ENCODE data around the gene ACTG1.

ACTG1 gene

DNA sequence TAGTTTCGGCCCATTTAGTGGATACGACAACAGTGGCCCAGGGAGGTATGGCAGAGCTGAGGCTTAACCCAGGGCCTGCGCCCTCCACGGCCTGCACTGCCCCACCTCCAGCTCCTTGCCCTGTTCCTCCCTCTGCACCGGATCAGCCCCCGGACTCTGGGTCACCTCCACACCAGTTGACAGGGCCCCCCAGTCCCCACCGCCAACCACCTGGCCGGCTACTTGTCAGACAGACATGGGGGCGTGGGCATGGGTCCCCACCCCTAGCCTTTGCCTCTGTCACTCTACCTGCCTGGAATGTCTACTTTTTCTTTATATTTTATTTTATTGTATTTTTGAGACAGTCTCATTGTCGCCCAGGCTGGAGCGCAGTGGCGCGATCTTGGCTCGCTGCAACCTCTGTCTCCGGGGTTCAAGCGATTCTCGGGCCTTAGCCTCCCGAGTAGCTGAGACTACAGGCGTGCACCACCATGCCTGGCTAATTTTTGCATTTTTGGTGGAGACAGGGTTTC is 3.0 kb upstream of the ACTG1 start:
- no peak for DNase-seq

DNA sequence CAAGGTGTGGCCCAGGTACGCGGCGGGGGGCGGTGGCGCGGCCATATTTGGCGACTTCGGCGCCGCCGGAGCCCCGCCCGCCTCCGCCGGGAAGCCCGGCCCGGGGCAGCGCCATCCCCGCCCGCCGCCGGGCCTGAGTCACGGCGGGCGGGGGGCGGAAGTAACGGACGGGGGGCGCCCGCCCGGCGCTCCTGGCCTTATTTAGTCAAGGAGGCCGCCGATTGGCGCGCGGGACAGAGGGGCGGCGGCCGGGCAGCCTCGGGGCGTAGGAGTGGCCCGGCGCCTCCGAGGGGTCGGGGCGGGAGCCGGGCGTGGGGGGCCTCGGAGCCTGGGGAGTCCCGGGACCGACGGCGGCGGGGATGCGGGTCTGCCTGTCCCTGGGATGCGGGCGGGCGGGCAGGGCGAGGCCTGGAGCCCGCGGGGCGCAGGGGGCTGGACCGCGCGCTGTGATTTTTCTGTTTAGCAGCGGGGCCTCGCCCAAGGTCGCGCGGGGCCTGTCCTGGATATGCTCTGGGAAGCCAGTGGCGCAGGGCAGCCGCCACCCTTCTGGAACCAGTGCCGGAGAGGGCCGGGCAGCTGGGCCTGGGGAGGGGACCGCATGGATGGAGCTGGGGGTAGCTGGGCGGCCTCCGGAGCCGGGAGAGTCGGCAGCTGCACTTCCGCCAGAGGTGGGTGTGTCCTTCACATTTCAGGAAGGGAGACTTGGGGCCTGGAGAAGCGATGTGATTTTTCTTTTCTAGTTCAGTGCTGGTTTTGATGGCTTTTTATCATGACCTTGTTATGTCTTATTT is 2.3 kb upstream of the ACTG1 start:
- DNase-seq = peak; percentile 73

DNA sequence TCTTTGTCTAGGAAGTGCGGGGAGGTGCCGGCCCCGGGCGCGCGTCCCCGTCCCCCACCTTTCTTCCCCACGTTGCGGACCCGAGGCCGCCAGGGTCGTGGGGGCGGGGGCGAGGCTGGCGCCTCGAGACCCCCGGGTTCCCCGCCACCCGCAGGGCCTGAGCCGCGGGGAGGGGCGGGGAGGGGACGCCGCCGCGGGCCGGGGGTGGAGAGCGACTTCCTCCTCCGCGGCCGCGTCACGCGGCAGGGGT is 1.8 kb upstream of the ACTG1 start:
- no peak for DNase-seq

DNA sequence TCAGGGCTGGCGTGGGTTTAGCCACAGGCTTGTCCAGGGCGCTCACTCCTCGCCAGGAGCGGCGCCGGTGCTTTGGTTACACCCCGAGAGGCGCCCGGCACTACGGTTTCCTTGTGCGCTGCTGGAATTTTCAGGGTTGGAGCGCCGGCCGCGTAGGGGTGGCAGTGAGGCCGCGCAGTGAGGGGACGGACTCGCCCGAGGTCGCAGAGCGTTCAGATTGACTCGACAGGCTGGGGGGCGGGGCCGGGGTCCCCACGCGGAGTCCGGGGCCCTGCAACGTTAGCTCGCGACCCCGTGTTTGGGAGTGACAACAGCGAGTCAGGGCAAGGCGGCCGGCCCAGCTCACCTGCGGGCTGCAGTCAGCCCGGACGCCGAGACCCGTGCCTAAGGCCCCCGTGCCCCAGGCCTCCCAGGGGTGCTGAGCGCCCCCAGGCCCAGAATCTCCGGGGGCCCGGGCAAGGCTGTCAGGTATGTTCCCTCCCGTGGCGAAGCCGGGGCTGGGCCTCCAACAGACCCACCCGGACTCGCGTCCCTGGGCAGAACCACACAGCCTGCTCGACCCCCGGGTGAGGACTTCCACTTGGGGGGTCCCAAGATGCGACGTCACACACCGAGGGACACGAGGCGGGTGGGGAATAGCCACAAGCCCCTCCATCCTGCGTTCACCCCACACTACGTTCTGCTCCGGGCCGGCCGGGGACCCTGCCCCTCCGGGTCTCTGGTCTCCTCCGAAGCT is 1.3 kb upstream of the ACTG1 start:
- peak; percentile 49 for DNase-seq

DNA sequence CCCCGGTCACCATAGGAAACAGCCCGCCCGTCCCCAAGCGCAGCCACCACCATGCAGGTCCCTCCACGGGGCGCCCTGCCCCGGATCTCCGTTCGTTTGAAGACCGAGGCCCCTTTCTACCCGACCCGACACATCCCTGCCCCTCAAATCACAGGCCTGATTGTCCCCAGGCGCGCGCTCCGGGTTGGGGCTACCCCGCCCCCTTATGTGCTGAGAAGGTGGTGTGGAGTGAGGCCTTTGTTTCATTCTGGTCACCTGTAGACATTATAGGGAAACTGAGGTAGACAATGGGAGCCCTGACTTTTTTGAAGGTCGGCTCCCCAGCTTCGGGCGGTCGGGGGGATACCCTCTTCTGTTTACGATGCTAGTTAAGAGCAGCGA is 763 bp upstream of the ACTG1 start:
- no peak for DNase-seq

DNA sequence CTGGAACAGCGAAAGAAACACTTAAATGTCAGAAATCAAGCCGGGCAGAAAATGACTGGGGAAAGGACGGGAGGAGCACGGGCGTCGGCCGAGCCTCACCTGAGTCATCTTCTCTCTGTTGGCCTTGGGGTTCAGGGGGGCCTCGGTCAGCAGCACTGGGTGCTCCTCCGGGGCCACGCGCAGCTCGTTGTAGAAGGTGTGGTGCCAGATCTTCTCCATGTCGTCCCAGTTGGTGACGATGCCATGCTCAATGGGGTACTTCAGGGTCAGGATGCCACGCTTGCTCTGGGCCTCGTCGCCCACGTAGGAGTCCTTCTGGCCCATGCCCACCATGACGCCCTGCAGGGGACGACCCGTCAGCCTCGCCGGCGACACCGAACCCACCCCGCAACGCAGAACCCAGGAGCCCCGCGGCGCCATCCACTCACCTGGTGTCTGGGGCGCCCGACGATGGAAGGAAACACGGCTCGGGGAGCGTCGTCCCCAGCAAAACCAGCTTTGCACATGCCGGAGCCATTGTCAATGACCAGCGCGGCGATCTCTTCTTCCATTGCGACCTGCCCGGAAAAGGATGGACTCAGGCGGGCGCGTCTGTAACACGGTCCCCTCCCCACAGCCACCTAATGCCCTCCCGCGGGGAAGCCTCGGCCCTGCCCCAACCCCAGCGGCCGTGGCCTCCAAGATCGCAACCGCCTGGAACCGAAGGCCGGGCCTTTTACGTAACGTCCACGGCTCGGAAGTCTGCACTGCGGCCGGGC is 616 bp downstream of the ACTG1 start:
- DNase-seq = no peak

DNA sequence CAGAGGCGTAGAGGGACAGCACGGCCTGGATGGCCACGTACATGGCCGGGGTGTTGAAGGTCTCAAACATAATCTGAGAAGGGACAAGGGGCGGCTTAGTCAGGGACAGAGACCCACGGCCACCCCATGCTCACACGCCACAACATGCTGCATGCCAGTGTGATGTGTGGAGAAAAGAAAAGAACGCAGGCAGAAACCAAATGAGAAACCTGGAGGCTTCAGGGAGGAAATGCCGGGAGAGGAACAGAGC is 1.1 kb downstream of the ACTG1 start:
- DNase-seq = no peak

DNA sequence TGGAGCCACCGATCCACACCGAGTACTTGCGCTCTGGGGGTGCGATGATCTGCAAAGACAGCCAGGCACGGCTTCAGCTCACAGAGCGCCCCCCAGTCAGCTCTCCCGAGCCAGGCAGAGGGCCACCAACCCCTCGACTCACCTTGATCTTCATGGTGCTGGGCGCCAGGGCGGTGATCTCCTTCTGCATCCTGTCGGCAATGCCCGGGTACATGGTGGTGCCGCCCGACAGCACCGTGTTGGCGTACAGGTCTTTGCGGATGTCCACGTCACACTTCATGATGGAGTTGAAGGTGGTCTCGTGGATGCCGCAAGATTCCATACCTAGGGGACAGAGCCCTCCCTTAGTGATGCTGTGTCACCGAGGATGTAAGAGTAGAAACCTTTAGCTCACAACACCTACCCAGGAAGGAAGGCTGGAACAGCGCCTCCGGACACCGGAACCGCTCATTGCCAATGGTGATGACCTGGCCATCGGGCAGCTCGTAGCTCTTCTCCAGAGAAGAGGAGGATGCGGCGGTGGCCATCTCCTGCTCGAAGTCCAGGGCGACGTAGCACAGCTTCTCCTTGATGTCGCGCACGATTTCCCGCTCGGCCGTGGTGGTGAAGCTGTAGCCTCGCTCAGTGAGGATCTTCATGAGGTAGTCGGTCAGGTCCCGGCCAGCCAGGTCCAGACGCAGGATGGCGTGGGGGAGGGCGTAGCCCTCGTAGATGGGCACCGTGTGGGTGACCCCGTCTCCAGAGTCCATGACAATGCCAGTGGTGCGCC is 1.6 kb downstream of the ACTG1 start:
- no peak for DNase-seq

DNA sequence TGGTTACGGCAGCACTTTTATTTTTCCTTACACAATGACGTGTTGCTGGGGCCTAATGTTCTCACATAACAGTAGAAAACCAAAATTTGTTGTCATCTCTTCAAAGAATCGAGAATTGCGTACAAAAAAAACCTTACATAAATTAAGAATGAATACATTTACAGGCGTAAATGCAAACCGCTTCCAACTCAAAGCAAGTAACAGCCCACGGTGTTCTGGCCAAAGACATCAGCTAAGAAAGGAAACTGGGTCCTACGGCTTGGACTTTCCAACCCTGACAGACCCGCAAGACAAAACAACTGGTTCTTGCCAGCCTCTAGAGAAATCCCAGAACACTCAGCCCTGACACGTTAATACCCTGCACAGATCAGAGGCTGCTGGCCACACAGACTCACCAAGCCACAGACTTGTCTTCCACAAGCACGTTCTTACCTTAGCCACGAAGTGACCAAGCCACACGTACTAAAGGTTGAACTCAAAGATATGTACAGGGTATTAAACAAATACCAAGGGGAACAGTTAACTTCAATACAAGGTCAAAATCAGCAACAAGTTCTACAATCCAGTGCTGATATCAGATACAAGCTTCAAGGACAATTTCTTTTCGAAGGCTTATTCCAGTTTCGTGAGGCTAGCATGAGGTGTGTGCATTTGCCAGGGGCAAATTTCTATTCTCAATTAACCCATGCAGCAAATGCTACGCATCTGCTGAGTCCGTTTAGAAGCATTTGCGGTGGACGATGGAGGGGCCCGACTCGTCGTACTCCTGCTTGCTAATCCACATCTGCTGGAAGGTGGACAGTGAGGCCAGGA is 2.4 kb downstream of the ACTG1 start:
- DNase-seq = no peak

DNA sequence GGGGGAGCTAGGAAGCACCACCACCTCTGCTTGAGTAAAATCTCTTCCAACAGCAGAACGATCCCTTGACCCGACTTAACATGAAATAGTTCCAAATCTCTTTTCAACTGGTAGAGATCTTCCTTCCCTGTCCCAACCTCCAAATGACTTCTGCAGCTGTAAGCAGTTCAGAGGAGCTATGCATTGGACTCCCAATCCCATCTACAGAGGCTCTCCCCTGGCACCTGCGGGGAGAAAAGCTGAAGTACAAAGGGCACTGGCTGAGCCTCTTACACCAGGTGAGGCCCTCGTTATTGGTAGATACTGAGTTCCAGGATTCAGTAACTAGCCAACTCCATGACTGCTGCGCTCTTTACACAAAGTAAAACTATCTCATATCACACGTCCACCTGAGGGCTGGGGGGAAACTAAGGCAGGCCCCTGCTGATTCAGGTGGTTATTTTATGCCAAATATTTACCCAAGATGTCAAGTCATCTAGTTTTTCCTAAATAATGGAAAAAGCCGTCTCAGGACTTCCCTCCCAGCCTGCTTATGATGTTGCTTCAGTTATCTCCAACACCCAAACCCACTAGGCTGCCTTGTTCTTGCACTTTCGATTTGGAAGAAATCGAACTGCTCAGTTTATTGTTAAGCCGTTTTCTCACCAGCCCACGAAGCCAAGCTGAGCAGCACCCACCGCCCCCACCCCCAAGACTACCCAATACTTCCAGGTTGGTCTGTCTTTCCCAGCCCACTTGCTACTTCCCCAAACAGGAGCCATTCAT is 3.2 kb downstream of the ACTG1 start:
- DNase-seq = no peak

DNA sequence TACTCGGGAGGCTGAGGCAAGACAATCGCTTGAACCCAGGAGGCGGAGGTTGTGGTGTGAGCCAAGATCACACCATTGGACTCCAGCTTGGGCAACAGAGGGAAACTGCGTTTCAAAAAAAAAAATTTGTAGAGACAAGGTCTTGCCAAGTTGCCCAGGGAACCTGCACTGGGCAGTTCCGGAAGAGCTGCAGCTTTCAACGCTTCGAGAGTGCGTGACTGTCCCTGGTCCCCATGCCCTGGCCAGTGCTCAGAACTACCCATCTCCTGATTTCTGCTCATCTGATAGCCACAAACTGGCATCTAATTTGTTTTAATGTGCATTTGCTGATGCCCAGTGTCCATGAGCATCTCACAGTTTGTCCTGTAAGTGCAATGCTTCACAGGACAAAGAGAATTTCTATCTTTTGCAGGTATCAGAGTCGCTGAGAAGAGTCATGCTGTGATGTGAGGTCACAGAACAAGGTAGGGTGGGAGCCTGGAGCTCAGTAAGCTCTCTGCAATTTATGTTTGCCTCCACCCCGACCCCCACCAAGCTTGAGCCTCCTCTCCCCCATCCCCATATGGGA is 3.9 kb downstream of the ACTG1 start:
- peak; percentile 52 for DNase-seq

DNA sequence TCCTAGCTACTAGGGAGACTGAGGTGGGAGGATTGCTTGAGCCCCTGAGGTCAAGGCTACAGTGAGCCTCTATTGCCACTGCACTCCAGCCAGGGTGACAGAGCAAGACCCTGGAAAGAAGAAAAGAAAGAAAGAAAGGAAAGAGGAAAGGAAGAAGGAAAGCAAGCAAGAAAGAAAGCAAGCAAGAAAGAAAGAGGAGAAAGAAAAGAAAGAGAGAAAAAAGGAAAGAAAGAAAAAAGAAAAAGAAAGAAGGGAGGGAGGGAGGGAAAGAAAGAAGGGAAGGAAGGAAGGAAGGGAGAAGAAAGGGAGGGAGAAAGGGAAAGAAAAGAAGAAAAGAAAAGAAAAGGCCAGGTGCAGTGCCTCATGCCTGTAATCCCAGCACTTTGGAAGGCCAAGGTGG is 9.0 kb downstream of the ACTG1 start:
- no peak for DNase-seq

DNA sequence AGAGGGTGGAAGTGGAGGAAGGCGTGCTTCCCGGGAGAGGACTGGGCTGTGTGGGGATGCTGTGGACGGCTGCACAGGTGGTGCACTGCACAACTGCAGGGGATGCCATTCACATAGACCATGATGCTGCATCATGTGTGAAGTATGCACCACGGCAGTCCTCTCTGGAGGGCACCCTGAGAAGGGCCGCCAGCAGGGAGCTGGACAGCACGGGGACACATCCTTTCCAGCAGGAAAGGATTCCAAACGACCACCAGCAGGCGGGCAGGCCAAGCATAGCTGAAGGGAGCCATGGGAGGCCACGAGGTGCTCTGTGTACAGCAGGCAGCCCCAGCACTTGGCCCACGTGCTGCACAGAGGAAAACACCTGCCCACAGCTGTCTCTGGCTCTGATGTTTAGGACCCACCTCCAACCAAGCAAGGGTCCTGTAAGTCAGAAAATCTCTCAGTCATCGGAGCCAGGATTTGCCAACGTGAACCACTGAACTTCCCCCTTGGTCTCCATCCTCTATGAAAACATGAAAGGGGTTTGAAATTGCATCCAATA is 10.1 kb downstream of the ACTG1 start:
- no peak for DNase-seq

DNA sequence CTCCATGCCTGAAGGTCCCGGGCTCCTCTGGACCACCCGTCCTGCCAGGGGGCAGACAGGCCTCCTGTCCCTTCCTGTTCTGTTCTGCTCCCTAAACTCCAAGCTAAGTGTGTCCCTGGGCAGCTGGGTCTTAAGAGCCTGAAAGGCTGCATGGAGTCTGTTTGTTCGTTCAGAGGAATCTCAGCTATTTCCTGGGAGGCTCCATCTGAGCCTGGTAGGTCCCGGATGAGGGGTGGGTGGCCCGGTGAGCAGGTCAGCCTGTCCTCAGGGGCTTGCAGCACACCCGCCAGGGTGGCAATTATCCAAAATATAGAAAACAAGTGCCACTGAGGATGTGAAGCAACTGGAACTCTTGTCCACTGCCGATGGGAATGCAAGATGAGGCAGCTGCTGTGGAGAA is 12.6 kb downstream of the ACTG1 start:
- DNase-seq = no peak

DNA sequence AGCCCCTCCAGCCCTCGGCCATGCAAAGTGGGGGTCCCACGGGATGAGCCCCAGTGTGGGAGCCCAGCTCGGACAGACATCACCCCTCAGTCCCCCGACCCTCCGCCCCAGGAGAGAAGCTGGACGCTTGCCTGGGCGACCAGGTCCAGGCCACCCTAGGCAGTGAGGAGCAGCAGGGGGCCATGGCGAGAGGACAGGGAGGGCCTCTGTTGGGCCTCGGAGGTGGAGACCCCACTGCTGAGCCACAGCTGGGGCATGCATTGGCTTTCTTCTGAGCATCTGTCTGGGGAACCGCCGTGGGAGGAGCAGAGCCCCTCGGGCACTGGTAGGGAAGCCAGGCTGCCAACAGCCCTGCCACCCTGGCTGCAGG is 13.0 kb downstream of the ACTG1 start:
- DNase-seq = no peak

DNA sequence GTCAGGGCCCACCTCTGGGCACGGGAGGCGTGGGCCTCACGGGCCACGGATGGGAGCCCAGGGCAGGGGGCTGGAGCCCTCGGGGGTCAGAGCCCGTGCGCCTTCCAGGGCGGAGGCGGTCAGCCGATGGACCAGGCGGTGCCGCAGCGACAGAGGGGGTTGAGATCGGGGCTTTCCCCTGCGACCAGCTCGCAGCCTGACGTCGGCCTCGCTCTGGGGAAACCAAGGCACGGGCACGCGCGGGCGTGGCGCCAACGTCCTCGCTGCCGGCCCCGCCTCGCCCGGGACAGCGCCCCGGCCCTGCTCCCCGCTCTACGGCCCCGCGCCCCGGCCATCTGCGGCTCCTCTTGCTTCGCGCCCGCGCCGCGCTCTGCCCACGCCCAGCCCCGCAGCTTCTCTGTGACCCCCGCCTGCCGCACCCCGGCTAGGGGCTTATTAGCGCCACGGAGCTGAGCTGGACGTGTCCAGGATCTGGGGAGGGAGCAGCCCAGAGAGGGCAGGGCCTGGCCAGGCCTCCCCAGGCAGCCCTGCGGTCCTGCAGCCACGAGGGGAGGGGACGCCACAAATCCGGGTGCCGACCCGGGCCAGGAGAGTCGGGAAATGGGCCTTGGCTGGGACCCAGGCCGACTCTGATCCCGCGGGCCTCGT is 13.5 kb downstream of the ACTG1 start:
- DNase-seq = no peak

DNA sequence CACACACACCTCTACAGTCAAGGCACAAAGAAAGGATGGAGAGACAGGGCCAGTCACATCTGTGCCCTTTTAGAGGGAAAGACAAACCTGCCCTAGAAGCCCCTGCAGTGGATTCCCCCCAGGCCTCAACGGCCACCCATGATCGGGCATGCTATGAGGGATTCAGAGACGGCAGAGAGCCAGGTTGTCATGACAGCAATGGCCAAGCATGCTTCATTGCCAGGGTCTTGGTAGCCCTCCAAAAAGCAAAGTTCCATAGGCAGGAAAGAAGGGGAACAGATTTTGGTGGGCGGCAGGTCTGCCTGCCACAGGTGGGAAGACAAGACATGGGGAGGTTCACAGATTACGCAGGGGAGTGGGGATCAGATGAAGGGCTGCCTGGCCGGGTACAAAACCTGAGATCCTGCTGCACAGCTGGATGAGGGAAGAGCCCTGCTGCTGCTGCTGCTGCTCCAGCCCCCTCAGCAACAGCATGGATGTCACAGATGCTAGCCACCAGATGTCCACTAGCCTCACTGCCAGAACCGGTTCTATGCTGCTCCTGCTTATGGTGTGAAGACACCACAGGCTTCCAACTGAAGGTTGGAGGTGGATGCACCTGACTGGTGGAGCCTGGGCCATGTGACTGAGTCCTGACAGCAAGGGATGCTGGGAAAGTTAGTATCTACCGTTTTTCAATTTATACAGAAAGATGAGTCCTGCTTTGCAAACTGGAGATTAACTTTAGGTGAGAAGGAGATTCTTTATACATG is 17.8 kb downstream of the ACTG1 start:
- DNase-seq = no peak

DNA sequence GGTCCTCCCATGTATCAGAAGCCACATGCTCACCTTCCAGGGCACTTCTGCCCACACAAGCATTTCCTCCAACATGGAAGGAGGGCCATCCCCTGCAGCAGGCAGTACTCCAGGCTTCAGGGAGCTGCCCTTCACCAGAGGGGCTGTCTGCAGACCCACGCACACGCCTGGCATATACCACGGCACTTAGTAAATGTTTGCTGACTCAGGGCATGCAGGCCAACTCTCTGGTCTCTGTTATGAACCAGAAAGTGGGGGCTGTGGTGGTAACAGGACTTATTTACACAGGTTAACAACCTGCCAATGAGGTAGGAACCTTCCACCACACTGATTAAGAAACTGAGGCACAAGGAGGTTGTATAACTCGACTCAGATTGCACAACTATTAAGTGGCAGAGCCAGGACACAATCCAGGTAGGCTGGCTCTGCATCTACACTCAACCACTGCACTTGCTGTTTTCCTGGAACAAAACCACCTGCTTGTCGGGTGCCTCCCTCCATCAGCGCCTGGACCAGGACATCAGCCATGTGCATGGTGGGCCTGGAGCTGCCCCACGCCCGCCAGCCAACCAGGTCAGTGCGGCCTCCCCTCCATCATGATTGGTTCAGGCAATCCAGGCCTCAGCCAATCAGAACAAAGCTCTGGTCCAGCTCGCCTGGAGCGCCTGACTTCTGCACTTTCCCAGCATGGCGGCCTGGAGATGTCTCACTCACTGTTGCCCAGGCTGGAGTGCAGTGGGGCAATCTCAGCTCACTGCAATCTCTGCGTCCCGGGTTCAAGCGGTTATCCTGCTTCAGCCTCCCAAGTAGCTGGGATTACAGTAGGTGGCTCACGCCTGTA is 19.2 kb downstream of the ACTG1 start:
- no peak for DNase-seq

DNA sequence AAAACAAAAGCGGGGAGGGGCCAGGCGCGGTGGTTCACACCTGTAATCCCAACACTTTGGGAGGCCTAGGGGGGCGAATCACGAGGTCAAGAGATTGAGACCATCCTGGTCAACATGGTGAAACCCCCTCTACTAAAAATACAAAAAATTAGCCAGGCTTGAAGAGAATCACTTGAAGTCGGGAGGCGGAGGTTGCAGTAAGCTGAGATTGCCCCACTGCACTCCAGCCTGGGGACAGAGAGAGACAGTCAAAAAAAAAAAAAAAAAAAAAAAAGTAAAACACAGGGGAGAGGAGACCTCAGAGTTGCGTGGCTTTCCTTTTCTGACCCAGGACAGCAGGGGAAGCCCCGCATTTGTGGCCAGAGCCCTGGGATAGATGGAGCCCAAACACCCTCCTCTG is 19.9 kb downstream of the ACTG1 start:
- no peak for DNase-seq
